ENCODE results near the gene CLIC3.

CLIC3 gene

DNA sequence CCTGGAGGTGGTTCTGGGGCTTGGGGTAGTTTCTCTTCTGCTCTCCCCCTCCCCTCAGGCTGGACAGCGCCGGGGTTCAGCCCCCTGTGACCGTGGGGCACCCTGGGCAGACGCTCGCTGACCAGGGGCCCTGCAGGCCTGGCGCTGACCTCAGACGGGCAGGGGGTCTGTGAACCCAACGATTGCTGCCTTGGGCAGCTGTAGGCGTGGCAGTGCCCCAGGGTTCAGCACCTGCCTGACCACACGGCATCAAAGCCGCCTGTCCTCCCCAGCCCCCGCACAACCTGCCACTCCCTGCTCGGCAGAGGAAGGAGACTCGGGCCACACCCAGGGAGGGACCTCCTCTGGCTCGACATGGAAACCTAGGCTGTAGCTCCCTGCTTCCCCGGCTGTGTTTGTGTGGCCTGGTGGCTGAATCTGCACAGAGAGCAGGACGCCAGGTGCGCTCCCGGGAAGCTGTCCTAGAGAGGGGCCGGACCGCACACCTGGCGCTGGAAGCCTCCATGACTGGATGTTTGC is 32.1 kb downstream of the CLIC3 start:
- no peak for DNase-seq (ENCODE audit: low read depth)
- TF ChIP-seq, protein P1, sequence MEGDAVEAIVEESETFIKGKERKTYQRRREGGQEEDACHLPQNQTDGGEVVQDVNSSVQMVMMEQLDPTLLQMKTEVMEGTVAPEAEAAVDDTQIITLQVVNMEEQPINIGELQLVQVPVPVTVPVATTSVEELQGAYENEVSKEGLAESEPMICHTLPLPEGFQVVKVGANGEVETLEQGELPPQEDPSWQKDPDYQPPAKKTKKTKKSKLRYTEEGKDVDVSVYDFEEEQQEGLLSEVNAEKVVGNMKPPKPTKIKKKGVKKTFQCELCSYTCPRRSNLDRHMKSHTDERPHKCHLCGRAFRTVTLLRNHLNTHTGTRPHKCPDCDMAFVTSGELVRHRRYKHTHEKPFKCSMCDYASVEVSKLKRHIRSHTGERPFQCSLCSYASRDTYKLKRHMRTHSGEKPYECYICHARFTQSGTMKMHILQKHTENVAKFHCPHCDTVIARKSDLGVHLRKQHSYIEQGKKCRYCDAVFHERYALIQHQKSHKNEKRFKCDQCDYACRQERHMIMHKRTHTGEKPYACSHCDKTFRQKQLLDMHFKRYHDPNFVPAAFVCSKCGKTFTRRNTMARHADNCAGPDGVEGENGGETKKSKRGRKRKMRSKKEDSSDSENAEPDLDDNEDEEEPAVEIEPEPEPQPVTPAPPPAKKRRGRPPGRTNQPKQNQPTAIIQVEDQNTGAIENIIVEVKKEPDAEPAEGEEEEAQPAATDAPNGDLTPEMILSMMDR (IDR thresholded peaks at IDR 0.05; ENCODE audit: control insufficient read depth, extremely low read depth, insufficient read depth): no peak
- no peak overlapping the region for H3K4me3 ChIP-seq (ENCODE audit: low read depth, low read length)

DNA sequence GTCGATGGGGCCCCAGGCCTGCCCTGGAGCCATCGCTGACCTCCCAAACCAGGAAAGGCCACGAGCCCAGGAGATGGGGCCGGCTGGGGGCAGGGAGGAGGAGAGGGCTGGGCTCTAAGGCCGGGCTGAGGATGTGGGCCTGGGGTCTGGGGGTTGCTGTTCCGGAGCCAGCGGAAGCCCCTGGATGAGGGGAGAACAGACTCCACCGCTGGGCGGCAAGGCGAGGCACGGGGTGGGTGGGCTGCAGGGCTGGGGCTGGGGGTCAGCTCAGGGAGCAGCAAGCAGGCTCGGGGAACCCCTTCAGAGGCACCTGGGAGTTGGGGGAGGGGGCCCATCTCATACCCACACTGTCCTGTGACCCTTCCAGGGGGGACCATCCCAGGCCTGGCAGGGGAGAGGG is 32.6 kb downstream of the CLIC3 start:
- no peak overlapping the region for H3K4me3 ChIP-seq (ENCODE audit: low read depth, low read length)
- TF ChIP-seq, protein P1 (IDR thresholded peaks at IDR 0.05; ENCODE audit: control insufficient read depth, extremely low read depth, insufficient read depth): no peak
- no peak for DNase-seq (ENCODE audit: low read depth)

DNA sequence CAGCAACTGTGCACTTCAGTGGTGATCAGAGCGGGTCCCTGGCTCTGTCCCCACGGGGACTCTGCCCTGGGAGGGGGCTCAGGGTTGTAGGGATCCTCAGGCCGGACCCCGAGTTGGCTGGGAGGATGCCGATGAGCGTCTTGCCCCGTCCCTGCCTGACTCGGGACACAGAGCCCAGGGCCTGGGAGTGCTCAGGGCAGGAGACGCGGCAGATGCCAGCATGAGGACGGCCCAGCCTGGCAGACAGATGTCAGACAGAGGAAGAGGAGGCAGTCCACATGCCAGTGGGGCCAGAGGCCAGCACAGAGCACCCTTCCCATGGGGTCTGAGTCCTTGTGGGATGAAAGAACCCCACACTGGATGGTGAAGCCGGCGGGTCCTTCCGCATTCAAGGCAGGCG is 33.0 kb downstream of the CLIC3 start:
- no peak overlapping the region for H3K4me3 ChIP-seq (ENCODE audit: low read depth, low read length)
- no peak for DNase-seq (ENCODE audit: low read depth)
- TF ChIP-seq, protein P1 (IDR thresholded peaks at IDR 0.05; ENCODE audit: control insufficient read depth, extremely low read depth, insufficient read depth): no peak

DNA sequence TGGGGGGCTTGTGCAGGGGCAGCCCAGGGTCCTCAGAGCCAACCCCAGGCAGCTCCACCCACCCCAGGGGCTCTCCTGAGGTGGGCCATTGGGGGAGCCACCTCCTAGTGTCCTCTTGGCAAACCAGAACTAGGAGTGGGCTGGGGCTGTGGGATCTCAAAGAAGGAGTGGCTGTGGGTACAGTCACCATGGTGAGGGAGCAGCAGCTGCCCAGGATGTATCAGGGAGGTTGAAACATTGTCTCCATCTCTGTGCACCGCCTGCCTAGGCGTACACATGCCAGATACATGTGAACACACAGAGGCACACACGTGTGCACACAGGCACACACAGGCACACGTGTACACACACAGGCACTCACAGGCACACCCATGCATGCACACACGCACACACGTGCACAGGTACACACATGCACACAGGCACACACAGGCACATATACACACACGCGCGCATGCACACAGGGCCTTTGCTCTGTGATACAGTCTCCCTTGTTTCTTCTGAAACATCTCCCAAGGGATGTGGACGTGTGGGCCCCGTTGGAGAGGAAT is 33.6 kb downstream of the CLIC3 start:
- no peak overlapping the region for H3K4me3 ChIP-seq (ENCODE audit: low read depth, low read length)
- no peak for DNase-seq (ENCODE audit: low read depth)
- TF ChIP-seq, protein P1 (IDR thresholded peaks at IDR 0.05; ENCODE audit: control insufficient read depth, extremely low read depth, insufficient read depth): no peak

DNA sequence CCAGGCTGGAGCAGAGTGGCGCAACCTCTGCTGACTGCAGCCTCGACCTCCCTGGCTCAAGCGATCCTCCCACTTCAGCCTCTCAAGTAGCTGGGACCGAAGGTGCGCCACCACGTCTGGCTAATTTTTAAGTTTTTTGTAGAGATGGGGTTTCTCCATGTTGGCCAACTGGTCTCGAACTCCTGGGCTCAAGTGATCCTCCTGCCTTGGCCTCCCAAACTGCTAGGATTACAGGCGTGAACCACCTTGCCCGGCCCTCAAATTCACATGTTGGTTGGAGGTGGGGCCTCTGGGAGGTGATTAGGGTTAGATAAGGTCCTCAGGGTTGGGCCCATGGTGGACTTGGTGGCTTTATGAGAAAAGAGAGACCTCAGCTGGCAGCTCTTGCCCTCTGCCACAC is 34.2 kb downstream of the CLIC3 start:
- no peak for DNase-seq (ENCODE audit: low read depth)
- H3K4me3 ChIP-seq (ENCODE audit: low read depth, low read length): no peak overlapping the region
- TF ChIP-seq, protein P1 (IDR thresholded peaks at IDR 0.05; ENCODE audit: control insufficient read depth, extremely low read depth, insufficient read depth): no peak

DNA sequence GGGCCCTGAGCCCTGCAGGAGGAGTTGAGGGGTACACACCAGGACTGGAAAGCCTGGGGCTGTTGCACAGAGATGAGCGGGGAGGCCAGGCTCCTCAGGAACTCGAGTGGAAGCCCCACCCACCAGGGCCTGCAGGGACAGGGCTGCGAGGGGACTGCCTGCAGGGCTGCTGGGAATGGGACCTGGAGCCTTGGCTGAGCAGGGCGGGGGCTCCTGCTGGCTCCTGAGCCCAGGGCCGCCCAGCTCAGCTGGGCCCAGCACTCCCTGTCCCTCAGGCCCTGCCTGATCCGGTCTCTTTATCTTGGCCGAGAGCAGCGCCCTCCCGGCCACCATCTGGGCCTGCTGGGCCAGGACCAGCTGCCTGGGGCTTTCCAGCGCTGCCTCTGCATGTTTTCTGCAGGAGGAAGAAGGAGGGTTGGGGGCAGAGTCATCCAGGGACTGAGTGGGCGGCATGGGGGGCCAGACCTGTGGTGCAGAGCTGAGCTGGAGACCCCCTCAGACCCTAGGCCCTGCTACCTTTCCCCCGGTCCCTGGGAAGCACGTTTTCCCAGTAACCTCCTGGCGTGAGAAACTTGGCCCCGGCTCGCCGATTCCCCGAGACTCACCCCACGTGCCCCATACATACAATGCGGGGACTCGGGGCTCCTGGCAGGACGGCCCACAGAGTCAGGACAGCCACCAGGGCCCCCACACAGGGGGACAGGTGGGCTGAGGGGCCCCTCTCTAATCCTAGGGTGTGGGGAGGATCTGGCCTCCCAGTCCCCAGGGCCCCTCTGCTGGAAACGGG is 34.9 kb downstream of the CLIC3 start:
- DNase-seq (ENCODE audit: low read depth): no peak
- TF ChIP-seq, protein P1 (IDR thresholded peaks at IDR 0.05; ENCODE audit: control insufficient read depth, extremely low read depth, insufficient read depth): no peak

More for the DNA sequence above, 34.9 kb downstream of the CLIC3 start:
- H3K4me3 ChIP-seq (ENCODE audit: low read depth, low read length): no peak overlapping the region
